WTC11 (cell line): Measurements from ENCODE around the gene DGCR2. TPM values are rescaled to one million over a fixed set of nuclear protein-coding genes. Genes with fewer than 3 reads are reported as not detected.

Experiments
- ATAC-seq: fragments of 200-7000 bp; cut with Tn5 transposase; 2 replicates; pipeline ENCODE4 v1.10.0; 2021; ENCODE audit warnings: mild to moderate bottlenecking, moderate library complexity
- CTCF ChIA-PET: fragments of 300-600 bp; sonication (Branson Sonifier 250); formaldehyde crosslinking; loops from one replicate; lab custom pipeline; 2021; ENCODE audit warnings: antibody characterized with exemption; lab: Charles Lee
- POLR2A ChIA-PET: fragments of 350-600 bp; sonication (Branson Sonifier 250); formaldehyde crosslinking; loops from one replicate; lab custom pipeline; 2021; ENCODE audit warnings: antibody characterized with exemption; lab: Charles Lee
- DNase-seq: peaks from one replicate; pipeline ENCODE4 v3.0.0; 2021; ENCODE audit warnings: low spot score
- H3K27ac Mint-ChIP-seq: 2 replicates; pipeline ENCODE4 v1.8.0; 2021; ENCODE audit warnings: mixed read lengths
- H3K27me3 Mint-ChIP-seq: 2 replicates; pipeline ENCODE4 v1.8.0; 2021; ENCODE audit warnings: low read depth, mild to moderate bottlenecking, moderate library complexity, mixed read lengths
- H3K36me3 Mint-ChIP-seq: 2 replicates; pipeline ENCODE4 v1.8.0; 2021; ENCODE audit warnings: mixed read lengths
- H3K4me1 Mint-ChIP-seq: 2 replicates; pipeline ENCODE4 v1.8.0; 2022; ENCODE audit warnings: mixed read lengths
- H3K4me3 Mint-ChIP-seq: 2 replicates; pipeline ENCODE4 v1.8.0; 2021; ENCODE audit warnings: mild to moderate bottlenecking, moderate library complexity, mixed read lengths
- H3K9me3 Mint-ChIP-seq: 2 replicates; pipeline ENCODE4 v1.8.0; 2021; ENCODE audit warnings: mixed read lengths
- AFF4 ChIP-seq: sonication (generic); formaldehyde crosslinking; IDR thresholded peaks from 2 replicates; pipeline ENCODE4 v1.8.1; 2023; ENCODE audit warnings: mild to moderate bottlenecking, missing genetic modification reagents, borderline replicate concordance
- FOXK1 ChIP-seq: sonication (generic); formaldehyde crosslinking; IDR thresholded peaks from 2 replicates; pipeline ENCODE4 v1.8.0; 2022; ENCODE audit warnings: mild to moderate bottlenecking, moderate library complexity, missing genetic modification reagents
- JAZF1 ChIP-seq: fragments of 250-450 bp; sonication (Bioruptor Pico); IDR thresholded peaks from 2 replicates; pipeline ENCODE4 v1.9.0; 2021; ENCODE audit warnings: moderate library complexity, mild to moderate bottlenecking, inconsistent platforms
- MXD4 ChIP-seq: fragments of 250-450 bp; sonication (Bioruptor Pico); IDR thresholded peaks from 2 replicates; pipeline ENCODE4 v1.8.0; 2021; ENCODE audit warnings: mild to moderate bottlenecking, moderate library complexity, borderline replicate concordance
- NFYB ChIP-seq: sonication (generic); formaldehyde crosslinking; conservative IDR thresholded peaks from 2 replicates; pipeline ENCODE4 v1.8.0; 2022; ENCODE audit warnings: low read depth, missing genetic modification reagents
- PRDM15 ChIP-seq: sonication (generic); formaldehyde crosslinking; IDR thresholded peaks from 2 replicates; pipeline ENCODE4 v1.8.0; 2022; ENCODE audit warnings: missing genetic modification reagents
- SMAD3 ChIP-seq: sonication (generic); formaldehyde crosslinking; IDR thresholded peaks from 2 replicates; pipeline ENCODE4 v1.8.0; 2022; ENCODE audit warnings: missing genetic modification reagents, mild to moderate bottlenecking, borderline replicate concordance
- SMAD4 ChIP-seq: sonication (generic); formaldehyde crosslinking; IDR thresholded peaks from 2 replicates; pipeline ENCODE4 v1.8.0; 2022; ENCODE audit warnings: mild to moderate bottlenecking, missing genetic modification reagents
- USF2 ChIP-seq: sonication (generic); formaldehyde crosslinking; IDR thresholded peaks from 2 replicates; pipeline ENCODE4 v1.8.1; 2023; ENCODE audit warnings: mild to moderate bottlenecking, missing genetic modification reagents, moderate library complexity
- ZNF263 ChIP-seq: sonication (generic); formaldehyde crosslinking; IDR thresholded peaks from 2 replicates; pipeline ENCODE4 v1.8.1; 2022; ENCODE audit warnings: low read depth, mild to moderate bottlenecking, moderate library complexity, missing genetic modification reagents
- ZNF396 ChIP-seq: fragments of 250-450 bp; sonication (Bioruptor Pico); IDR thresholded peaks from 2 replicates; pipeline ENCODE4 v1.8.0; 2021; ENCODE audit warnings: mild to moderate bottlenecking, moderate library complexity, borderline replicate concordance
- total RNA-seq: library from RNA; stranded (reverse); gene quantifications from 3 replicates; pipeline ENCODE4 v1.2.3, GENCODE V29; 2021
- TF ChIP-seq, protein P1 (sequence below): fragments of 200-600 bp; IDR thresholded peaks from 2 replicates; pipeline ENCODE4 v1.8.0; 2022; ENCODE audit warnings: antibody characterized with exemption
- TF ChIP-seq, protein P2 (sequence below): fragments of 250-450 bp; sonication (Bioruptor Pico); IDR thresholded peaks from 2 replicates; pipeline ENCODE4 v1.8.0; 2021; ENCODE audit warnings: mild to moderate bottlenecking

DGCR2 gene
- total RNA-seq, 1 experiment from 2014 or later = 64.2 TPM

DNA sequence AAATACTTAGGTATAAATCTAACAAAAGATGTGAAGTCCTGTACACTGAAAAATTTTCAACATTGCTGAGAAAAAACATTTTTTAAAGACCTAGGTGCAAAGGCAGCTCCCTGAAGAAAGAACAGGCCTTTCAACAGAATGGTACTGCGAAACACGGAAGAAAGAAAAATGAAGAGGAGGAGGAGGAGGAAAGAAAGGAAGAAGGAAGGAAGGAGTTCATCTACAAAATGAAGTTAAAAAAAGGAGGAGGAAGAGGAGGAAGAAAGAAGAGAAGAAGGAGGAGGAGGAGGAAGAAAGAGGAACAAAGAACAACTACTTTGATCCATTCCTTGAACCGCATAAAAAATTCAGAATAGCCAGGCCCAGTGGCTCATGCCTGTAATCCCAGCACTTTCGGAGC is 29.5 kb downstream of the DGCR2 start:
- ATAC-seq (no peak), DNase-seq (no peak)
- Mint-ChIP-seq H3K4me1 (peaks cover 3% of the 10 kb centered on the region), H3K4me3 (no peak overlapping the region), H3K36me3 (peaks cover 8% of the 10 kb centered on the region), H3K27ac (no peak overlapping the region; the same call in 1 of the 2 replicates), H3K9me3 (no peaks in the 10 kb centered on the region; the same call in 1 of the 2 replicates)
- CTCF ChIA-PET = interaction anchor here (0.7 kb wide), 2 partner anchors 8 to 88 kb away, joined by 4 to 7 read pairs; no protein-coding TSS in a partner anchor
- POLR2A ChIA-PET = interaction anchor here (0.7 kb wide), 1 partner anchor 144 kb away, joined by 4 read pairs; no protein-coding TSS in a partner anchor
- TF ChIP-seq SMAD4 (CRISPR knock-in tag) (no peak), MXD4 (CRISPR knock-in tag) (no peak), NFYB (CRISPR knock-in tag) (no peak), PRDM15 (CRISPR knock-in tag) (no peak), SMAD3 (no peak), ZNF263 (CRISPR knock-in tag) (no peak), USF2 (CRISPR knock-in tag) (no peak), FOXK1 (CRISPR knock-in tag) (no peak), JAZF1 (no peak)
- TF ChIP-seq, protein P1, sequence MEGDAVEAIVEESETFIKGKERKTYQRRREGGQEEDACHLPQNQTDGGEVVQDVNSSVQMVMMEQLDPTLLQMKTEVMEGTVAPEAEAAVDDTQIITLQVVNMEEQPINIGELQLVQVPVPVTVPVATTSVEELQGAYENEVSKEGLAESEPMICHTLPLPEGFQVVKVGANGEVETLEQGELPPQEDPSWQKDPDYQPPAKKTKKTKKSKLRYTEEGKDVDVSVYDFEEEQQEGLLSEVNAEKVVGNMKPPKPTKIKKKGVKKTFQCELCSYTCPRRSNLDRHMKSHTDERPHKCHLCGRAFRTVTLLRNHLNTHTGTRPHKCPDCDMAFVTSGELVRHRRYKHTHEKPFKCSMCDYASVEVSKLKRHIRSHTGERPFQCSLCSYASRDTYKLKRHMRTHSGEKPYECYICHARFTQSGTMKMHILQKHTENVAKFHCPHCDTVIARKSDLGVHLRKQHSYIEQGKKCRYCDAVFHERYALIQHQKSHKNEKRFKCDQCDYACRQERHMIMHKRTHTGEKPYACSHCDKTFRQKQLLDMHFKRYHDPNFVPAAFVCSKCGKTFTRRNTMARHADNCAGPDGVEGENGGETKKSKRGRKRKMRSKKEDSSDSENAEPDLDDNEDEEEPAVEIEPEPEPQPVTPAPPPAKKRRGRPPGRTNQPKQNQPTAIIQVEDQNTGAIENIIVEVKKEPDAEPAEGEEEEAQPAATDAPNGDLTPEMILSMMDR = no peak
- TF ChIP-seq, all 79 proteins: peak for 0
- H3K27me3 Mint-ChIP-seq = no peaks in the 10 kb centered on the region

- Mint-ChIP-seq H3K4me1 (peaks cover 9% of the 10 kb centered on the region), H3K27ac (no peak overlapping the region), H3K36me3 (peaks cover 14% of the 10 kb centered on the region), H3K4me3 (no peak overlapping the region), H3K27me3 (no peaks in the 10 kb centered on the region), H3K9me3 (no peaks in the 10 kb centered on the region; the same call in 1 of the 2 replicates)
- POLR2A ChIA-PET = no interaction called here
- no peak for DNase-seq
- no peak for TF ChIP-seq AFF4
- TF ChIP-seq, protein P2, sequence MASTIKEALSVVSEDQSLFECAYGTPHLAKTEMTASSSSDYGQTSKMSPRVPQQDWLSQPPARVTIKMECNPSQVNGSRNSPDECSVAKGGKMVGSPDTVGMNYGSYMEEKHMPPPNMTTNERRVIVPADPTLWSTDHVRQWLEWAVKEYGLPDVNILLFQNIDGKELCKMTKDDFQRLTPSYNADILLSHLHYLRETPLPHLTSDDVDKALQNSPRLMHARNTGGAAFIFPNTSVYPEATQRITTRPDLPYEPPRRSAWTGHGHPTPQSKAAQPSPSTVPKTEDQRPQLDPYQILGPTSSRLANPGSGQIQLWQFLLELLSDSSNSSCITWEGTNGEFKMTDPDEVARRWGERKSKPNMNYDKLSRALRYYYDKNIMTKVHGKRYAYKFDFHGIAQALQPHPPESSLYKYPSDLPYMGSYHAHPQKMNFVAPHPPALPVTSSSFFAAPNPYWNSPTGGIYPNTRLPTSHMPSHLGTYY (CRISPR knock-in tag) = no peak
- TF ChIP-seq ZNF396 = no peak
- CTCF ChIA-PET = no interaction called here
- no peak for ATAC-seq
These were observed 31.6 kb downstream of the DGCR2 start for GRCh38 chr22:19090586-19091127.
